NCI-H69 (cell line): ENCODE data around the gene MAP7D3.
"Not testable (repeated sequence)": the region's sequence is repeated elsewhere in the genome, so short reads cannot be mapped to it uniquely, and the experiment has no call there.

Experiments used
- DNase-seq: peaks from one replicate; lab custom pipeline; 2025; lab: John Stamatoyannopoulos, UW

The MAP7D3 gene

DNA sequence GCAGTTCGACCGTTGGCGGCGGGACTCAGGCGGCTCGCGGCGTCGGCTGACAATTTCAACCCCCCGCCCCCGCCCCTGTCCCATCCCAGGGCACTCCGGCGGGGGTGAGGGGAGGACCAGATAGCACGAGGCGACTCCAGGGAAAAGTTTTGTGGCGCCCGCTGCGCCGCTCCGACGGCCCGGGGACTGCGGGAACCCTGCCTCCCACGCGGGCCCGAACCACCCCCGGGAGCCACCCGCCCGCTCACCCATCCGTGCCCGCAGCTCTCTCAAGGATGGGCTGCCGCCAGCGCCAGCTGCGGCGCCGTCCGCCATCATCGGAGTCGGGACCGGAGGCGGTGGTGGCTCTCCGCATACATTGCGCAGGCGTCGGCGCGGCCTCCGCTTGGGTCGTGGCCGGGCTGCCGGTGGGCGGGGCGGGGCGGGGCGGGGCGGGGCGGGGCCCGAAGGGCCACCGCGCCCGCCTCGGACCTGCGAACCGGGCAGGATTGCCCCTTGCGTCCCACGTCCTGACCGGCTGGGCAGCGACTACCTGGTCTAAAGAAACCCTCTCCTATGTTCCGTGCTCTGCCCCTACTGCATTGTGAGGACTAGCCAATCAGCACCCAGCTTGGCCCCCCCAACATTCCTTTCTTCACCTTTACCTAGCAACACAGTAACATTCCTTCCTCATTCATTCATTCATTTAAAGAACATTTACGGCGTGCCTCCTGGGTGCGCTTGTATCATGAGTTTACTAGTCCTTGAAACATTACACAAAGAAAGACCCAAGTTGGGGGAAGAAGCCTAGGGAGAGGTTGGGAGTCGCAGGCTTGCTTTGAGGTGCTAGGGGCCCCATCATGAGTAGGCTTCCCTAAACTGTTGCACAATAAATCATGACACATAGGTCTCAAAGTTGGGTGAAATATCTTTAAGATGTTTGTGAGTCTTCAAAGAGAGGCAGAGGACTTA is at the start of gene MAP7D3:
MAP7D3 (minus strand) TSS at position 360 of the 951 bp plus-strand sequence; CDS start at position 318, 42 bp downstream.
- DNase-seq = peak; percentile 84

- DNase-seq = not testable (repeated sequence)
These were observed 49.5 kb upstream of the MAP7D3 start, which contains the start of gene ADGRG4 for GRCh38 chrX:136300721-136301120. ADGRG4 (plus strand) TSS chrX:136300963; CDS start chrX:136308778, 7,815 bp downstream.

DNA sequence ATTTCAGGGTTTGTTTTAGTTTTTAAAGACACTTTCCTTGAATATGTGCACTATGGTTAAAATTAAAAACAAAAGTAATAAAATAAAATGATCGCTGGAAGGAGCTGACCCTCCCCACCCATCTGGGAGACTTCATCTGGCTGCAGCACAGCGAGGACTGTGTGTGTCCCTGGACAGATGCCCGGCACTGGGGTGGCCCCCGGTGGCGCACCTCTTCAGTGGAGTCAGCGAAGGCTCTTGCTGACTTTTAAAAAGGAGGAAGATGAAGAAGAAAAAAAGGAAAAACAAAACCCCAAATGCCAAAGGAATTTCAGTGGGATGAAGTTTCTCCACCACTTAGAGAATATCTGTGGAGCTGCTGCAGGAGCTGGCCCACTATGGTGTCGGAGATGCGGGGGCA is 44.2 kb upstream of the MAP7D3 start:
- no peak for DNase-seq

- DNase-seq = no peak
These were observed 41.5 kb upstream of the MAP7D3 start for GRCh38 chrX:136292656-136293055.

GRCh38 chrX:136291824-136292223 is 40.6 kb upstream of the MAP7D3 start:
- no peak for DNase-seq

GRCh38 chrX:136286375-136286774 is 35.2 kb upstream of the MAP7D3 start:
- DNase-seq = not testable (repeated sequence)

GRCh38 chrX:136275553-136275952 is 24.4 kb upstream of the MAP7D3 start:
- peak; percentile 47 for DNase-seq

DNA sequence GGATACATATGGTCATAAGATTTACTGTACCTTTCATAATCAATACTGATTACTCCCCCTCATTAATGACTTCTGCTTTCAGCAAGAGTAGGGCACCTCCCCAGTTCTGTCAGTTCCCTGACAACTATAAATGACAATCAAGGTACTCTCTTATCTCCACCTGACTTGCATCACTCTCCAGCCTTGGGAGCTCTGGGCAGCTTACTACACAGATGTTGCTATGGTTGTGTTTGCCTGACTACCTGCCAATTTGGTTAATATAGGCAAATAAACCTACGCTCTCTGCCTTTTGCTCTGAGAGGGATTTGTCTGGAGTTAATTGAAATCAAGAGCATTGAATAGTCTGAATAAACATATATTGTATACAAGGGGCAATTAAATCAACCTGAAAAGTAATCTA is 22.8 kb upstream of the MAP7D3 start:
- peak; percentile 93 for DNase-seq

- peak; percentile 17 for DNase-seq
These were observed 21.1 kb upstream of the MAP7D3 start for GRCh38 chrX:136272325-136272724.

DNA sequence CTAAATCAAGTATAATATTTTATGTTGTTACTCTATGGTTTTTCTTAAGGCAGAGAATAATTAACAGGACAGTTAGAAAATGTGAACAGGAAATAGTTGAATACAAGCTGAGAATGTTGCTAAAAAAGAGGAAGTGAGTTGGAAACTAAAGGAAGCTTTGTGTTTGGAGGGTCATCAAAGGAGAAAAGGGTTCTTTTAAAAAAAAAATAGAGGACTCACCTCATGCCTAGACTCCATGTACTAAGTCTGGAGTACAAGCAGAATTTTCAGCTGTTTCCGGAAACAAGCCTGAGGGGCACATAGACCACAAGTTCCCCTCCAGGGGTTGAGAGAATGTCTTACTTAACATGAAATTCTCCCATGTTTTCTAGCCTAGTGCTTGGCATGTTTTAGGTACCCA is 20.1 kb upstream of the MAP7D3 start:
- DNase-seq = no peak

DNA sequence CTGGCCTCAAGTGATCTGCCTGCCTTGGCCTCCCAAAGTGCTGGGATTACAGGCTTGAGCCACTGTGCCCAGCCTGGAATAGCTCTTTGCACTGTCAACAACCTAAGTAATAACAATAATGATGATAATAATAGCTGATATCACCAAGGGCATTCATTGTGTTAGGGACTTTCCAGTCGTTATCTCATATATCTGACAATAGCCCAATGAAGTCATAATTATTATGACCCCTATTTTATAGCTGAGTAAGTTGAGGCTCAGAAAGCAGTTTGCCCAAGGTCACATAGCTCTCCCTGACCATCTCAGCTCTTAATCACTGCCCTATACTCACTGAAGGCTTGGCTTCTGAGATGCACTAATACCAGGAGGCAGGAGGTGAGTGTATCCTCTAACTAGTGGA is 18.7 kb upstream of the MAP7D3 start:
- DNase-seq = no peak

DNA sequence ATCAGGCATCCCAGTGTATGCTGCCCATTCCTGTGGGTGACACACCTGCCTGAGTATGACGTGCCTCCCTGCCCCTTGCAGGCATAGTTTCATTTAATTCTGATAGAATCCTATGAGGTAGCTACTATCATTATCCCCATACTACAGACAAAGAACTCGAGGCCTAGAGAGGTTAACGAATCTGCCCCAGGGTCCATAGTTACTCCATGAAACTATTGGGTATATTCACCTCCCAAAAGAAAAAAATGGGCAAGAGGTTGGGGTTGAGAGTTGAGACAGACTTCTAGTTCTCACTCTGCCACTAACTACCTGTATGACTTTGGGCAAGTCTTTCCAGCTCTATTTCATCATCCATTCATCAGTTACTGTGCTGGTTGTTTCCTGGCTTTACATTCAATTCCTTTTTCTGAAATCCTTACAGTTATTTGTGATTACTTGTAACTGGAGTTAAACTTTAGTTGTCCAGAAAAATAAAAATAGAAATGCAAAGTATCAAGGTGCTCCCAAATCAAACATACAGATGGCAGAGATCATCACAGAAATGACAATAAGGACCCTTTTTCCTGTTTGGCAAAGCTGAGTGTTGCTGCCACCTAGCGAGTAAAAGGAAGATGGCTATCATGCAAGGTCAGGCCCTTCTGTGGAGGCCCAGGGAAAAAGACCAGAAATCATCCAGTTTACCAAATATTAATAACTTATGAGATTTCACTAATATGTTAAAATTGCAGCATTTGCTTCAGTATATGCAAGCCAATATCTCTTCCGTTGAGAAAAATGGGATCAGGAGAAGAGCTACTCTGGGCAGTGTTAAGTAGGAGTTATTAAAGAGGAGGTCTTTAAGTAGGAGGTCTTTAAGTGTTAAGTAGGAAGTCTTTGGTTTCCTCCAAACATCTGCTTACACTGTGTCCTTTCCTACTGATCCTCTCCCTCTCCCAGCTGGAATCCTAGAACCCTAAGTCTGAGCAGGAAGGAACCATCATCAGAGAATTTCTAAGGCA is 17.1 kb upstream of the MAP7D3 start:
- DNase-seq = peak; percentile 63

DNA sequence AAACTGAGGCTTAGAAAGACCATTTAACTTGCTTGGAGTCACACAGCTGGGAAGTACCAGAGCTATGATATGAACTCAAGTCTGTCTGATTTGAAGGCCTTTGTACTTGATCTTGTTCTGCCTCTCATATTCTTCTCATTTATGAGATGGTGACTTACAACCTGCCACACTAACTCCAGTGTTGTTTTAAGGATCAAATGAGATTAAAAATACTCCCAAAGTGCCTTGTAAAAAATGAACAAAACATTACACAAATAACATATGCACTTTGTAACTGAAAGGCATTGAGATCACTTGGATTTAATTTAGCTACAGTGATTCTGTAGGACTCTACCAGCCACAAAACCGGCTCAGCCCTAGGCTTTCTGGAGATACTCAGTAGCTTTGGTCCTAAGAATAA is 15.6 kb upstream of the MAP7D3 start:
- no peak for DNase-seq

DNA sequence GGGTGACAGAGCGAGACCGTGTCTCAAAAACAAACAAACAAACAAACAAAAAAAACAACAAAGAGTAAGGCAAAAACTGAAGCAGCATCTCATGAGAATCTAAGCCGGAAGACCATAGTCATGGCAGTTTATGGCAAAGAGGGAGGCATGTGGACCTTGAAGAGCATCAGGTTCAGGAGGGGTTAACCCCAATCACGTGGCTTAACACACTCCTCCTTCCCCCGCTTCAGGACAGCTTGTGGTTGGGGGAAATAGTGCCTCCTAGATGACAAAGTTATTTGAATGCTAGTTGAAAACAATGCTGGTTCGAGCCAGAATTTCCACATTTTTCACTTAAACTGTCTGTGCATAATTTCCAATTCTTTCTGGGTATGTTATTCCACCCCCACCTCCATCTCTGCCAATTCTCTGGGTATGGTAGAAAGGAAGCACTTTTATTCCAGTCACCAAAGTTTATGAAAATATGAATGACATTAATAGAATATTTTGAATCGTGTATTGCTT is 11.7 kb upstream of the MAP7D3 start:
- DNase-seq = no peak

DNA sequence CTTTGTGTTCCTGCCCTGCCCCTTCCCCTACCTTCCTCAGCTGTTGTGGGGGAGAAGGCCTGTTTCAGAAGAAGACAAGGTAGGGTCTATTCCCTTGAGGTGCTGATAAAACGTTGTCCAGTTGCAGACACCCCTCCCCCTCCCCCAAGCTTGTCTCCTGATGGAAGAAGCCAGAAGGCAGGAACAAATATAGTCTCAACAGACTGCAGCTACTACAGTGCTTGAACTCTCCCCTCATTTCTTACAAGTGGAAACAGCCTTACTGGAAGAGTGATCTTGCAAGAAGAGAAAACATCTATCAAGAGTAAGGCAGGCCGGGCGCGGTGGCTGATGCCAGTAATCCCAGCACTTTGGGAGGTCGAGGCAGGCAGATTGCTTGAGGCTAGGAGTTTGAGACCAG is 11.0 kb upstream of the MAP7D3 start:
- no peak for DNase-seq

GRCh38 chrX:136261321-136261720 is 10.1 kb upstream of the MAP7D3 start:
- no peak for DNase-seq

- DNase-seq = no peak
These were observed 9.6 kb upstream of the MAP7D3 start for GRCh38 chrX:136260776-136261175.

DNA sequence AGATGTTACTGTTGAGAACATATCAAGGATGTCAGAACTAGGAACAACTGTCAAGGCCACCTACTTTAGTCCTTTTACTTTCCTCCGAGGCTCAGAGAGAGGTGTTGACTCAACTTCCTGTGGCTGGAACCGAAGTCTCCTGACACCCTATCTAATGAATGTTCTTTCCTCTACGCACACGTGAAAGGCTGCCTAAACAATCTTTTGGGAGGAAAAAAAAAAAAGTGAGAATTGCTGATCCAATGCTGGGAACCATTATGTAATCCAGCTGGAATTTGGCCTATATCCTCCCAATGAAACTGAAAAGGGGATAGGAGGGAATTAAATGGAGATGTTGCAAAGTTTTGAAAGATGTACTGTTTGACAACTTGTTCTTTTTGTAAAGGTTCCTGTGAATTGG is 8.3 kb upstream of the MAP7D3 start:
- no peak for DNase-seq

GRCh38 chrX:136258951-136259350 is 7.8 kb upstream of the MAP7D3 start:
- no peak for DNase-seq

DNA sequence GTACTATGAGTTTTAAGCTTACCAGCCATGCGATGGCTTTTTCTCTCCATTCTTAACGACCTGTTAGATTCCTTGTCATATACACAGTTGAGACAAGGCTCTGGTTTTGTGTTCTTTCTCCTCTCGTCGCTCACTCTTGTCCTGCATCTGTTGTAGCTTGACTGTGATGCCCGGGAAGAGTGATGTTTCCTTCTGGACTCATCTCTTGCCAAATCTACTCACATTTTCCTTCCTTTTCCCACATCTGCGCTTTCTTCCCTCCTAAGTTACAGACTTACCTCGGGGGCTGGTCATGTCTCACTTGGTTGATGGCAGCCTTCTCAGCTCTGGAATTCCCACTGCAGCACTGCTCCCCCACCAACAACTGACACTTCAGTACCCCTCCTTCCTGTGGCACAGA is 4.8 kb upstream of the MAP7D3 start:
- DNase-seq = no peak

- DNase-seq = no peak
These were observed 4.3 kb upstream of the MAP7D3 start for GRCh38 chrX:136255541-136255940.
